Measurements from ENCODE around the gene COL27A1. TPM values are rescaled to one million over a fixed set of nuclear protein-coding genes. Genes with fewer than 3 reads are reported as not detected.

The COL27A1 gene
- total and polyA plus RNA-seq, 9 of the 15 experiments (the other 6 are each of a cell fraction or from before 2014, with no cell fraction given) = 0.07 TPM; not detected in 8

DNA sequence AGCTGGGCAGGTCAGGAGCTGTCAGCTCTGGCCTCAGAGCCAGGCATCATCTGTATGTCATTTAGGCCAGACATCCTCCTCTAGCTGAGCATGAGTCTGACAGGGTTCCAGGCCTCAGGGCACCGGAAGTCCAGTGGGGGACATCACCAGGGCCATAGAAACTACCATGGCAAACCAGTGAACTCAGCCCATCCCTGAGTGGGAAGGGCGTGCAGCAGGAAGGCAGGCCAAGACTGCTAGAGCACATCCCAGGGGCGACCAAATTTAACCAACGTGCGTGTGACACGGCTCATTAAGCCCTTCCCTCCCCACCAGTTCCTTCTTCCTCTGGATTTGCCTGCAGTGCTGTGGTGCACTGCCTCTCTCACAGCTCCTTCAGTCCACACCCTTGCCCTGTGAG lies 75.9 kb downstream of the COL27A1 start:
- in situ Hi-C loops (cut with MboI) = no loop called here
- intact Hi-C loops (cut with micrococcal nuclease) = no loop called here
- BruUV-seq (replicated peaks) = no TSS peak

More for the DNA sequence above, 75.9 kb downstream of the COL27A1 start:
- no peak for ATAC-seq
- H3K4me1 ChIP-seq (replicated peaks in 1 of 2; ENCODE audit: control insufficient read depth in 2 of 2, insufficient read depth in 2 of 2, low read length in 2 of 2) = 0 out of 5 replicates have a peak, but pooled peaks cover 0 to 2% of the 10 kb centered on the region in 2 experiments
- no peaks in the 10 kb centered on the region for H3K9me3 ChIP-seq (replicated peaks; ENCODE audit: control insufficient read depth, insufficient read depth, low read depth, low read length)
- no peaks in the 10 kb centered on the region for H3K79me2 ChIP-seq (ENCODE audit: control insufficient read depth, insufficient read depth, low read length)
- 5% methylated on average over 6 of the region's 6 CpGs for WGBS (ENCODE audit: insufficient coverage, low coverage, missing lambda C conversion rate)
- no peak overlapping the region for H3K27ac ChIP-seq (ENCODE audit: extremely low read depth, low read depth, low read length)
- no peaks in the 10 kb centered on the region for H3K36me3 ChIP-seq (ENCODE audit: control insufficient read depth, insufficient read depth, low read length)
- no peak overlapping the region for H3K4me2 ChIP-seq (ENCODE audit: insufficient read depth, low read length)
- H3K9ac ChIP-seq (ENCODE audit: insufficient read depth in 1 of 2, low read depth in 2 of 2, low read length in 2 of 2) = no peak overlapping the region
- no peak for DNase-seq (ENCODE audit: extremely low read depth in 1 of 4, low spot score in 3 of 4)
- FAIRE-seq = no peak
- POLR2A ChIA-PET = interaction anchor here (1.1 kb wide), 1 partner anchor 45 kb away, joined by 3 read pairs; no protein-coding TSS in a partner anchor
- no peak overlapping the region for H2AFZ ChIP-seq (ENCODE audit: low read depth, low read length)
- no peak overlapping the region for H3K4me3 ChIP-seq
- H4K20me1 ChIP-seq (replicated peaks; ENCODE audit: control insufficient read depth, insufficient read depth, low read length) = peaks cover 4% of the 10 kb centered on the region; the same call in 1 of the 2 replicates
- TF ChIP-seq ZC3H8 (IDR thresholded peaks at IDR 0.05) (no peak), KHSRP (IDR thresholded peaks at IDR 0.05) (no peak)
- TF ChIP-seq, protein P1, sequence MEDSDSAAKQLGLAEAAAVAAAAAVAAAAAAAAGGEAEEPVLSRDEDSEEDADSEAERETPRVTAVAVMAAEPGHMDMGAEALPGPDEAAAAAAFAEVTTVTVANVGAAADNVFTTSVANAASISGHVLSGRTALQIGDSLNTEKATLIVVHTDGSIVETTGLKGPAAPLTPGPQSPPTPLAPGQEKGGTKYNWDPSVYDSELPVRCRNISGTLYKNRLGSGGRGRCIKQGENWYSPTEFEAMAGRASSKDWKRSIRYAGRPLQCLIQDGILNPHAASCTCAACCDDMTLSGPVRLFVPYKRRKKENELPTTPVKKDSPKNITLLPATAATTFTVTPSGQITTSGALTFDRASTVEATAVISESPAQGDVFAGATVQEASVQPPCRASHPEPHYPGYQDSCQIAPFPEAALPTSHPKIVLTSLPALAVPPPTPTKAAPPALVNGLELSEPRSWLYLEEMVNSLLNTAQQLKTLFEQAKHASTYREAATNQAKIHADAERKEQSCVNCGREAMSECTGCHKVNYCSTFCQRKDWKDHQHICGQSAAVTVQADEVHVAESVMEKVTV (CRISPR knock-in tag; IDR thresholded peaks at IDR 0.05) = no peak
- no peaks in the 10 kb centered on the region for H3K9me1 ChIP-seq (ENCODE audit: control insufficient read depth, insufficient read depth, low read length)
- peaks cover 18 to 87% of the 10 kb centered on the region in 2 experiments for H3K27me3 ChIP-seq (ENCODE audit: control insufficient read depth in 2 of 2, insufficient read depth in 2 of 2, low read length in 2 of 2)
- CTCF ChIA-PET (ENCODE audit: low intra/inter-chr PET ratio) = no interaction called here

Data from K562 (cell line).